Type B pancreatic cell (in vitro differentiated cells): Measurements from ENCODE around the gene RNF166. TPM values are rescaled to one million over a fixed set of nuclear protein-coding genes. Genes with fewer than 3 reads are reported as not detected.

Experiments
- DNase-seq: peaks from one replicate; pipeline ENCODE4 v3.0.0; 2021; ENCODE audit warnings: mixed read lengths; ENCODE audit not compliant: unreplicated experiment; ENCODE audit errors: extremely low spot score
- H3K27ac Mint-ChIP-seq: 2 replicates; pipeline ENCODE4 v1.8.0; 2021; ENCODE audit warnings: mild to moderate bottlenecking, mixed read lengths
- H3K27me3 Mint-ChIP-seq: 2 replicates; pipeline ENCODE4 v1.8.0; 2021; ENCODE audit warnings: mixed read lengths
- H3K36me3 Mint-ChIP-seq: 2 replicates; pipeline ENCODE4 v1.8.0; 2021; ENCODE audit warnings: mixed read lengths
- H3K4me1 Mint-ChIP-seq: one replicate; pipeline ENCODE4 v1.8.0; 2021; ENCODE audit warnings: mixed read lengths; ENCODE audit not compliant: unreplicated experiment
- H3K4me3 Mint-ChIP-seq: 2 replicates; pipeline ENCODE4 v1.8.0; 2021; ENCODE audit warnings: mild to moderate bottlenecking, mixed read lengths
- H3K9me3 Mint-ChIP-seq: 2 replicates; pipeline ENCODE4 v1.8.0; 2021; ENCODE audit warnings: mixed read lengths
- total RNA-seq: library from RNA; stranded (reverse); gene quantifications from 2 replicates; pipeline ENCODE4 v1.2.1, GENCODE V29; 2021; ENCODE audit warnings: low replicate concordance
- TF ChIP-seq, protein P1 (sequence below): fragments of 200-600 bp; sonication (generic); conservative IDR thresholded peaks from 2 replicates; pipeline ENCODE4 v1.5.0; 2021; ENCODE audit warnings: antibody characterized with exemption, mild to moderate bottlenecking

The RNF166 gene
- total RNA-seq, 1 donor from 2014 or later: 20.1 TPM

DNA sequence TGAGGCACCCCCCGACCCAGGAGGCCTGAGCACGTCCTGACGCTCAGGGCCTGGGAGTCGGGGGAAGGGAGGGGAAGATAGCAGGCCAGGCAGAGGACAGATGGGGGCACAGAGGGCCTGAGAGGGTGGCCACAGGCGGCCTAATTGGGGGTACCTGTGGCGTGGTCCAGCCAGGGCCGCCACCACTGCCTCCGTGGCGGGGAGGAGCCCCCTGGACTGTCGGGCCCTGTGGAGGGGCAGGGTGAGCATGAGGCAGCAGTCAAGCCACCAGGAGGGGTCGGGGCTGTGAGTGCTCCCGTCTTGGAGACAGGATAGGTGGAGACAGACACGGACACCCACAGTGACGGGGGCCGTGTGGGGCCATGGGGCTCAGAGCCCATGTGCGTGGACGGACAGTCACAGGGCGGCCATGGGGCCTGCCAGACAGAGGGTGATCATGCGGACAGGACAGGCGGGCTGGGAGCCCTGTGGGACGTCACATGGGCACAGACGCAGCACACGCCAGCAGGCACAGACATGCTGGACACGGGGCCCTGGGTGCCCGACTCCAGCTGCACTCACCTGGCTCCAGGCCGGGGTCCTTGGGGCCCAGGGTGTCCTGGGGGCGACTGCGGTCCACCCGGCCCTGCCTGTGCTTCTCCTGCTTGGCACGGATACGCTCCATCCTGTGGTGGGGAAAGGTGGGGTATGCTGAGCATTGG, 18.8 kb upstream of the RNF166 start:
- no peak overlapping the region for H3K27ac Mint-ChIP-seq
- H3K36me3 Mint-ChIP-seq: no peaks in the 10 kb centered on the region
- no peaks in the 10 kb centered on the region for H3K27me3 Mint-ChIP-seq
- no peaks in the 10 kb centered on the region for H3K4me1 Mint-ChIP-seq
- no peaks in the 10 kb centered on the region for H3K9me3 Mint-ChIP-seq
- H3K4me3 Mint-ChIP-seq: no peak overlapping the region
- DNase-seq: no peak
- TF ChIP-seq, protein P1, sequence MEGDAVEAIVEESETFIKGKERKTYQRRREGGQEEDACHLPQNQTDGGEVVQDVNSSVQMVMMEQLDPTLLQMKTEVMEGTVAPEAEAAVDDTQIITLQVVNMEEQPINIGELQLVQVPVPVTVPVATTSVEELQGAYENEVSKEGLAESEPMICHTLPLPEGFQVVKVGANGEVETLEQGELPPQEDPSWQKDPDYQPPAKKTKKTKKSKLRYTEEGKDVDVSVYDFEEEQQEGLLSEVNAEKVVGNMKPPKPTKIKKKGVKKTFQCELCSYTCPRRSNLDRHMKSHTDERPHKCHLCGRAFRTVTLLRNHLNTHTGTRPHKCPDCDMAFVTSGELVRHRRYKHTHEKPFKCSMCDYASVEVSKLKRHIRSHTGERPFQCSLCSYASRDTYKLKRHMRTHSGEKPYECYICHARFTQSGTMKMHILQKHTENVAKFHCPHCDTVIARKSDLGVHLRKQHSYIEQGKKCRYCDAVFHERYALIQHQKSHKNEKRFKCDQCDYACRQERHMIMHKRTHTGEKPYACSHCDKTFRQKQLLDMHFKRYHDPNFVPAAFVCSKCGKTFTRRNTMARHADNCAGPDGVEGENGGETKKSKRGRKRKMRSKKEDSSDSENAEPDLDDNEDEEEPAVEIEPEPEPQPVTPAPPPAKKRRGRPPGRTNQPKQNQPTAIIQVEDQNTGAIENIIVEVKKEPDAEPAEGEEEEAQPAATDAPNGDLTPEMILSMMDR: no peak

DNA sequence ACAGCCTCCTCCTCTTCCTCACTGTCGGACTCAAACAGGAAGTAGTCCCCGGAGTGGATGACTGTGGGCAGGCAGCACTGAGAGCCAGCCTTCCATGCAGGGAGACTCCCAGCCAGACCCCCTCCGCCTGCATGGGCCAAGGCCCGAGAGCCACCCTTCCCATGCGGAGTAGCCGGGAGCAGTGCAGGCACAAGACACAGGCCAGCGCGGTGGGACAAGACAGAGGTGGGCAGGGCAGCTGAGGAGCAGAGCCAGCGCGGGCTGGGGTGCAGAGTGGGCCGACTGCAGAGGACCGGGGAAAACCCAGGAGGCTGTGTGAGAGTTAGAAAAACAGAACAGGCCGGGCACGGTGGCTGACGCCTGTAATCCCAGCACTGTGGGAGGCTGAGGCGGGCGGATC, 17.7 kb upstream of the RNF166 start:
- H3K27ac Mint-ChIP-seq: no peak overlapping the region
- H3K4me3 Mint-ChIP-seq: no peak overlapping the region
- no peak for DNase-seq
- H3K9me3 Mint-ChIP-seq: no peaks in the 10 kb centered on the region
- no peaks in the 10 kb centered on the region for H3K36me3 Mint-ChIP-seq
- TF ChIP-seq, protein P1: no peak
- H3K4me1 Mint-ChIP-seq: no peaks in the 10 kb centered on the region
- no peaks in the 10 kb centered on the region for H3K27me3 Mint-ChIP-seq

DNA sequence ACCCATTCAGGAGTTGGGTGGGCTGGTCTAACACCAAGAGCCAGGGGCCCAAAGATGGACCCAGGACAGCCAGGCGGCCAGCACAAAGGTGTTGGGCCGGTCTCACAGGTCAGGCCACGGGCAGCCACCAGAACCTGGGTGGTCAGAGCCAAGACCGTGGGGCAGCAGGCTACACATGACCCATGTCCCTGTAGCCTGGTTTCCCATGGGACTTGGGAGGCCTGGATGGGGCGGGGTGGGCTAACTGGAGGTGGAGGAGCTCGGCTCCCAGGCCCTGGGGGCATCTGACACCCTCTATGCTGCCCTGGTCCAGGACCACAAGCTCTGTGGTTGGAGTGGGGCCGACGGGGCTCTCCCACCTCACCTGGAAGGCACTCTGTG, 17.3 kb upstream of the RNF166 start:
- H3K36me3 Mint-ChIP-seq: no peaks in the 10 kb centered on the region
- H3K9me3 Mint-ChIP-seq: no peaks in the 10 kb centered on the region
- no peaks in the 10 kb centered on the region for H3K27me3 Mint-ChIP-seq
- no peaks in the 10 kb centered on the region for H3K4me1 Mint-ChIP-seq
- TF ChIP-seq, protein P1: no peak
- DNase-seq: no peak
- H3K4me3 Mint-ChIP-seq: no peak overlapping the region
- H3K27ac Mint-ChIP-seq: no peak overlapping the region

GRCh38 chr16:88722784-88723506, 16.7 kb upstream of the RNF166 start:
- H3K27me3 Mint-ChIP-seq: no peaks in the 10 kb centered on the region
- no peak overlapping the region for H3K27ac Mint-ChIP-seq
- H3K36me3 Mint-ChIP-seq: no peaks in the 10 kb centered on the region
- TF ChIP-seq, protein P1: no peak
- H3K4me1 Mint-ChIP-seq: no peaks in the 10 kb centered on the region
- no peak overlapping the region for H3K4me3 Mint-ChIP-seq
- no peaks in the 10 kb centered on the region for H3K9me3 Mint-ChIP-seq
- DNase-seq: no peak

- no peak for DNase-seq
- Mint-ChIP-seq H3K4me1 (no peaks in the 10 kb centered on the region), H3K36me3 (no peaks in the 10 kb centered on the region), H3K4me3 (no peak overlapping the region), H3K9me3 (no peaks in the 10 kb centered on the region), H3K27ac (no peak overlapping the region), H3K27me3 (no peaks in the 10 kb centered on the region)
- TF ChIP-seq, protein P1: no peak
Measured at GRCh38 chr16:88721815-88722755, 15.9 kb upstream of the RNF166 start.
